Measurements from ENCODE around the gene SPRYD7. TPM values are rescaled to one million over a fixed set of nuclear protein-coding genes. Genes with fewer than 3 reads are reported as not detected.

SPRYD7 gene
- total and polyA plus RNA-seq, 2 of the 8 experiments (the other 6 are each of a cell fraction or from before 2014, with no cell fraction given) = 1.1 to 3.1 TPM

GRCh38 chr13:49932066-49932465 lies 4.1 kb downstream of the SPRYD7 start:
- no peak overlapping the region for H3K4ac ChIP-seq (replicated peaks; ENCODE audit: insufficient read length, low read depth, low read length)
- H3K9me3 ChIP-seq (ENCODE audit: insufficient read depth in 2 of 2, low read depth in 1 of 2, low read length in 1 of 2) = no peaks in the 10 kb centered on the region
- H4K5ac ChIP-seq (ENCODE audit: insufficient read length, low read depth, low read length) = no peak overlapping the region
- no peaks in the 10 kb centered on the region for H4K20me1 ChIP-seq (replicated peaks in 1 of 2; ENCODE audit: control insufficient read depth in 1 of 2, insufficient read depth in 2 of 2, low read length in 2 of 2)
- FAIRE-seq = no peak
- no peaks in the 10 kb centered on the region for H3K36me3 ChIP-seq (ENCODE audit: control insufficient read depth in 2 of 4, insufficient read depth in 4 of 4, low read length in 3 of 4)
- no peak overlapping the region for H3K23ac ChIP-seq (ENCODE audit: insufficient read length)
- no peak overlapping the region for H3K27ac ChIP-seq (ENCODE audit: low read depth, low read length)
- no peaks in the 10 kb centered on the region for H3K79me2 ChIP-seq (ENCODE audit: control insufficient read depth in 1 of 2, insufficient read depth in 2 of 2, low read length in 2 of 2)
- no peak overlapping the region for H2AK5ac ChIP-seq (ENCODE audit: low read depth, low read length)
- no peak overlapping the region for H4K91ac ChIP-seq (replicated peaks; ENCODE audit: insufficient read length, low read length)
- no peak overlapping the region for H3K18ac ChIP-seq (ENCODE audit: extremely low read depth, low read length)
- H3K27me3 ChIP-seq (replicated peaks in 1 of 4; ENCODE audit: control insufficient read depth in 3 of 4, extremely low read depth in 1 of 4, insufficient read depth in 3 of 4, low read length in 3 of 4) = no peaks in the 10 kb centered on the region; a peak in 1 of 7 replicates
- no peak overlapping the region for H2AFZ ChIP-seq (ENCODE audit: low read length)
- no peak overlapping the region for H2BK12ac ChIP-seq (ENCODE audit: low read depth, low read length)
- WGBS, 2 experiments (ENCODE audit: extremely low coverage in 1 of 2, insufficient coverage in 1 of 2, insufficient read length in 1 of 2, insufficient replicate concordance in 2 of 2, low coverage in 1 of 2, low lambda C conversion rate in 2 of 2, missing lambda C conversion rate in 1 of 2) = 84% methylated on average over 2 of the region's 2 CpGs; no CpG with 5 or more reads in 1 of the 2 experiments
- H3K4me1 ChIP-seq (replicated peaks in 1 of 4; ENCODE audit: control insufficient read depth in 3 of 4, insufficient read depth in 4 of 4, low read length in 3 of 4) = no peaks in the 10 kb centered on the region
- DNase-seq (ENCODE audit: low read depth in 1 of 2, low spot score in 2 of 2) = no peak
- ChIA-PET POLR2A (ENCODE audit: partially characterized antibody) (no interaction called here), CTCF (ENCODE audit: partially characterized antibody) (interaction anchor here (0.9 kb wide), 1 partner anchor 23 kb away, joined by 4 read pairs; no protein-coding TSS in a partner anchor)
- no peak overlapping the region for H2BK5ac ChIP-seq (ENCODE audit: low read depth, low read length)
- H2BK20ac ChIP-seq (ENCODE audit: low read length) = no peak overlapping the region
- H3K79me1 ChIP-seq (ENCODE audit: low read depth, low read length) = no peaks in the 10 kb centered on the region
- no peak overlapping the region for H3K56ac ChIP-seq (replicated peaks; ENCODE audit: insufficient read length, low read depth, low read length)
- no peak overlapping the region for H4K8ac ChIP-seq (ENCODE audit: extremely low read depth, insufficient read depth, low read length)
- H2BK120ac ChIP-seq (replicated peaks; ENCODE audit: low read depth, low read length) = no peak overlapping the region
- no peak overlapping the region for H3K4me2 ChIP-seq (ENCODE audit: insufficient read depth in 1 of 2, low read depth in 2 of 2, low read length in 2 of 2)
- no peak overlapping the region for H3K14ac ChIP-seq (ENCODE audit: insufficient read length)
- H3K4me3 ChIP-seq (ENCODE audit: extremely low read depth in 1 of 4, insufficient read depth in 2 of 4, low read depth in 3 of 4, low read length in 4 of 4) = no peak overlapping the region
- H2BK15ac ChIP-seq (ENCODE audit: low read length) = no peak overlapping the region
- peaks cover 11% of the 10 kb centered on the region; the same call in 1 of the 2 replicates for H3K23me2 ChIP-seq (ENCODE audit: low read depth, low read length)
- H3K9ac ChIP-seq (replicated peaks in 1 of 4; ENCODE audit: extremely low read depth in 1 of 4, low read depth in 3 of 4, low read length in 3 of 4) = no peak overlapping the region
- no peak for TF ChIP-seq POLR2AphosphoS5 (IDR thresholded peaks at IDR 0.05; ENCODE audit: low read depth, low read length)

Data from H1 (cell line).